GM10266 (cell line): ENCODE measurements around the gene GRIN2A.

Experiments used
- DNase-seq: peaks from one replicate; pipeline ENCODE4 v3.0.0; 2012; ENCODE audit errors: extremely low spot score
- CTCF ChIP-seq: IDR thresholded peaks from 2 replicates; pipeline ENCODE4 v1.5.1; 2012; ENCODE audit warnings: mild to moderate bottlenecking, low read depth; ENCODE audit not compliant: control insufficient read depth, insufficient read depth; ENCODE audit errors: missing control alignments

The GRIN2A gene

GRCh38 chr16:10080051-10080772, 102.0 kb downstream of the GRIN2A start:
- TF ChIP-seq CTCF: no peak
- no peak for DNase-seq

DNA sequence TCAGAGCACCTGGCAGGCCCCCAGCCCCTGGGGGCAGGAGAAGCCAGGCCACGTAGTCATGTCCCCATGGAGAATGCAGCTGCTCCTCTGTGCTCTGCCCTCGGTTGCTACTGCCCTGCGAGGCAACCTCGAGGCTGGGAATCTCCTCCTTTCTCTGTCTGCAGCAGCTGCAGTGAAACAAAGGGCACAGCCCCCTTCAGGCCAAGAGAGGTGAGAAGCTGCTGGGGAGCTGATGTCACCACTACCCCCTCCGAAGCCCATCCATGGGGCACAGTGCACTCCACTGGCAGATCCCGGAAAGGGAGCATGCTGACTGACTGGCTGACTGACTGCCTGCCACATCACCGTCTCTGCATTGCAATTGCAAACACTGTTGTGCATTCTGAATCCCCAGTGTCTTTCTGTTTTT, 103.7 kb downstream of the GRIN2A start:
- no peak for DNase-seq
- no peak for TF ChIP-seq CTCF

GRCh38 chr16:10077861-10078260, 104.4 kb downstream of the GRIN2A start:
- DNase-seq: no peak
- no peak for TF ChIP-seq CTCF

- DNase-seq: no peak
- TF ChIP-seq CTCF: no peak
Observed at GRCh38 chr16:10076037-10076436, 106.2 kb downstream of the GRIN2A start.

DNA sequence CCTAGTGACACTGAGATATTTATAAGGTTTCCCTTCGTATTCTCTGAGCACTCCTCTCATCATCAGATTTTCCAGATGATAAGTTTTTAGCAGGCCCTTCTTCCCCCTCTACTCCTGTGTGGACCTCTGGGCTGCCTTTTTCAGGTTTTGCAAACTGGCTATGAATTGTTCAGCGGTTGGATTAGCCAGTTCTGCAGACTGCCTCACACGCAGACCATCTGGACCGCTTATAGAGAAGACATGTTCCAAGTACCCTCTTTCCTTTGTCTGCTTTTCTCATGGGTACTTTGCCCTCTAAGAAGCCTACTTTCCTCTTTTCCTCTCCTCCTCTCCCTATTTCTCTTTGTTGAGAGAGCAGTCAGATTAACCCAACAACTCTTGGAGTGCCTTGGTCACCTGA, 111.6 kb downstream of the GRIN2A start:
- DNase-seq: no peak
- TF ChIP-seq CTCF: no peak

DNA sequence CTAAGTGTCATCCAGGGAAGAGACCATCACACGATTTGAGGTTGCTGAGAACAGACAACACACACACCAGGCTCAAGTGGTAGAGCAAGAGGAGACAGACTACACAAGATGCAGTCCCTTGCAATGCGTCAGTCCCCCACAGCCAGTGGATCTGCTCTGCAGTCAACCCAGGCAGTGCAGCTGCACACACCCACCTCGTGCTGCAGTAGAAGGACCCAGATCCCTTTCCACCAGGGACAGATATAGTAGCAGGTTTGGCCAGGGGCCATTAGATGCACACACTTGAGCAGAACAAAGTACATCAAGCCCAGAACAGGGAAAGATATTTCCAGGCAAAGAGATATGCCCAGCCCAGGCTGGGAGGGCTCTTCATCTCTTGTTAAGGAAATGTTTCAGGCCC, 112.9 kb downstream of the GRIN2A start:
- DNase-seq: no peak
- no peak for TF ChIP-seq CTCF

GRCh38 chr16:10067835-10068234, 114.4 kb downstream of the GRIN2A start:
- no peak for DNase-seq
- TF ChIP-seq CTCF: no peak
